Measurements from ENCODE around the gene UCN2. TPM values are rescaled to one million over a fixed set of nuclear protein-coding genes. Genes with fewer than 3 reads are reported as not detected.
A peak's percentile ranks its signal among the peaks of the same experiment; 100 is the strongest.

Gene UCN2
- total and polyA plus RNA-seq, 8 donors = 0.19 TPM; not detected in 7

DNA sequence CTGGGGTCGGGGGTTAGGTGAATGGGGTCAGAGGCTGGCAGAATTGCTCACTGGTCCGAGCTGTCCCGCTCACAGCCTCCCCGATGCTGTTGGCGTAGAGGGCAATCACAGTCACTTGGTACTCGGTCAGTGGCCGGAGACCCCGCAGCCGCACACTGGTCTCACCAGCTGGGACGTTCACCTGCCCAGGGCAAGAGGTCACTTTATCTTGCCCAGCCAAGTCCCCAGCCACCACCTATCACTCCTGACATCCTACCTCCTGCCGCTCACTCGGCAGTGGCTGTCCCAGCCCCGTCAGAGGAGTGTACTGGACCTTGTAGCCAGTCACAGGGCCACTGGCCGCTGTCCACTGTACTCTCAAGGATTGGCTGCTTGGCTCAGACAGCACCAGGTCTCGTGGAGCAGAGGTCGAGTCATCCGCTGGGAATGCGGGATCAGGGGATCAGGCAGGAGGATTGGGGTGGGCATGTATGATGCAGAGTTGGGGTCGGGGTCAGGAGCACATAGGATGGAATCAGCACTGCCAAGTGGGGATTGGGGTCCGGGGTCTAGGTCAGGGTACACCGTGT is 29.0 kb upstream of the UCN2 start:
- Histone ChIP-seq H3K36me3 (no peaks in the 10 kb centered on the region), H3K9me3 (no peaks in the 10 kb centered on the region), H3K4me1 (no peaks in the 10 kb centered on the region), H3K27me3 (no peaks in the 10 kb centered on the region), H3K4me3 (no peak overlapping the region), H3K27ac (no peak overlapping the region)
- DNase-seq (peak in 1 of 6 donors; percentile 54), FAIRE-seq (no peak), ATAC-seq (no peak)
- WGBS, 2 donors = 79 to 86% methylated on average over 21 of the region's 21 CpGs
- intact Hi-C loops (cut with DNase I) = no loop called here
- TF ChIP-seq, protein P1, sequence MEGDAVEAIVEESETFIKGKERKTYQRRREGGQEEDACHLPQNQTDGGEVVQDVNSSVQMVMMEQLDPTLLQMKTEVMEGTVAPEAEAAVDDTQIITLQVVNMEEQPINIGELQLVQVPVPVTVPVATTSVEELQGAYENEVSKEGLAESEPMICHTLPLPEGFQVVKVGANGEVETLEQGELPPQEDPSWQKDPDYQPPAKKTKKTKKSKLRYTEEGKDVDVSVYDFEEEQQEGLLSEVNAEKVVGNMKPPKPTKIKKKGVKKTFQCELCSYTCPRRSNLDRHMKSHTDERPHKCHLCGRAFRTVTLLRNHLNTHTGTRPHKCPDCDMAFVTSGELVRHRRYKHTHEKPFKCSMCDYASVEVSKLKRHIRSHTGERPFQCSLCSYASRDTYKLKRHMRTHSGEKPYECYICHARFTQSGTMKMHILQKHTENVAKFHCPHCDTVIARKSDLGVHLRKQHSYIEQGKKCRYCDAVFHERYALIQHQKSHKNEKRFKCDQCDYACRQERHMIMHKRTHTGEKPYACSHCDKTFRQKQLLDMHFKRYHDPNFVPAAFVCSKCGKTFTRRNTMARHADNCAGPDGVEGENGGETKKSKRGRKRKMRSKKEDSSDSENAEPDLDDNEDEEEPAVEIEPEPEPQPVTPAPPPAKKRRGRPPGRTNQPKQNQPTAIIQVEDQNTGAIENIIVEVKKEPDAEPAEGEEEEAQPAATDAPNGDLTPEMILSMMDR (IDR thresholded peaks at IDR 0.05) = no peak

DNA sequence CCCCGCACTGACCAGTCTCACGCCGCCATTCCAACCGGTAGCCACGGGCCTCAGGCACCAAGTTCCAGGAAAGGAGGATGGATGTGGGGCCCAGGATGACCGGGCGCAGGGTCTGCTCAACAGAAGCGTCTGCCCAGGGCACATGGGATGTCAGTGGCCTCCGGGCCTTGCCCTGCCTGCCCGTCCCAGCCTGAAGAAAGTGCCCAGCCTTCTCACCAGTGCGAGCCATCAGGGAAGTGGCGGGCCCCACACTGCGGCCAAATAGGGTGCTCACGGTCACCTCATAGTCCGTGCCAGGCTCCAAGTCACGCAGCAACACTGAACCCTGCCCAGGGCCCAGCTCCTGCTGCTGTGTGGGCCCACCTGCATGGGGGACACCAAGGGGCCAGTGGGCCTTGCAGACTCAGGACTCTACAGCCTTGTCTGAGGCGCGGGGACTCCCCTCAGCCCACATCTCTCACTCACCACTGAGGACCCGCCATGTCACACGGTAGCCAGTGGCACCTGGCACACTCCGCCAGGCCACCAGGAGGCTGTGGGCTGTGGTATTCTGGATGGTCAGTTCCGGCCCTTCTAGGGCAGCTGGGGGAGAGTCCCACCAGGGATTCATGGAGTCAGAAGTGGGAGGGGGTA is 28.4 kb upstream of the UCN2 start:
- ATAC-seq (no peak), DNase-seq (peak in 1 of 6 donors; percentile 50), FAIRE-seq (no peak)
- Histone ChIP-seq H3K36me3 (no peaks in the 10 kb centered on the region), H3K27me3 (no peaks in the 10 kb centered on the region), H3K4me3 (no peak overlapping the region), H3K27ac (no peak overlapping the region), H3K9me3 (no peaks in the 10 kb centered on the region), H3K4me1 (no peaks in the 10 kb centered on the region)
- TF ChIP-seq, protein P1 (IDR thresholded peaks at IDR 0.05) = no peak
- intact Hi-C loops (cut with DNase I) = no loop called here
- WGBS, 2 donors = 84 to 87% methylated on average over 22 of the region's 22 CpGs

DNA sequence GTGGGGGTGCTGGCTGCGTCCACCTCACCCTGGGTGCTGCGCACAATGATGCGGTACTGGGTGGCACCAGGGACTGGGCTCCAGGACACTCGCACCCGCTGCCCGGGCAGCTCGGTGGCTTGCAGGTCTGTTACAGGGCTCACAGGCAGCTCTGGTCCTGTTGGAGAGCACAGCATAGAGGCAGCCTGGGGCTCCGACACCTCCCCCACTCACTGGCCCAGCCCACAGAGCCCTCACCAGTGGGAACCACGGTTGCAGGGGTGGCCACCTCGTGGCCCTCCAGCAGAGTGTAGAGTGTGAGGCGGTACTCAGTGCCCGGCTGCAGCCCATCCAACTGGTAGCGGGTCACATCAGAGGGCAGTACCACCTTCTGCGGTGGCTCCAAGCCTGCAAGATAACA is 27.9 kb upstream of the UCN2 start:
- intact Hi-C loops (cut with DNase I) = no loop called here
- H3K9me3 ChIP-seq = no peaks in the 10 kb centered on the region
- ATAC-seq = no peak
- no peaks in the 10 kb centered on the region for H3K4me1 ChIP-seq
- TF ChIP-seq, protein P1 (IDR thresholded peaks at IDR 0.05) = no peak
- no peak overlapping the region for H3K4me3 ChIP-seq
- no peaks in the 10 kb centered on the region for H3K27me3 ChIP-seq
- DNase-seq = no peak
- FAIRE-seq = no peak
- H3K36me3 ChIP-seq = no peaks in the 10 kb centered on the region
- WGBS, 2 donors = 80 to 88% methylated on average over 13 to 14 of the region's 14 CpGs
- no peak overlapping the region for H3K27ac ChIP-seq

DNA sequence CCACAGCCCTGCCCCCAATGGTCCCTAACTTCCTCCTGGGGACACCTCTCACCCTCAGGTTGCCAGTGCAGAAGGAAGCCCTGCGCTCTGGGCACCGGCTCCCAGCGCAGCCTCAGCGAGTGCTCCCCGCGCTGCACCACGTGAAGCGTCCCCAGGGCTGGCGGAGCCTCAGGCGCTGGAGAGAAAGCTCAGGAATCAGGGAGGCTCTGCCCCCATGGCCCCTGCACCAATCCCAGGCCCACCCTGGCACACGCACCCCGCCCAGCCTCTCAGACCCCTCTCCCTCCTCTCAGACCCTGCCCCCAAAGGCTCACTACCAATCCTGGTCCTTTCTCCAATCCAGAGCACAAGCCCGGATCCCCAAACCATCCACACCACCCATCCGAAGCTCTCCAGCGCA is 24.6 kb upstream of the UCN2 start:
- no peak overlapping the region for H3K27ac ChIP-seq
- intact Hi-C loops (cut with DNase I) = no loop called here
- no peaks in the 10 kb centered on the region for H3K4me1 ChIP-seq
- no peaks in the 10 kb centered on the region for H3K36me3 ChIP-seq
- DNase-seq (no peak), ATAC-seq (no peak), FAIRE-seq (no peak)
- no peaks in the 10 kb centered on the region for H3K9me3 ChIP-seq
- H3K27me3 ChIP-seq = no peaks in the 10 kb centered on the region
- H3K4me3 ChIP-seq = no peak overlapping the region
- WGBS, 2 donors = 52 to 53% methylated on average over 15 of the region's 15 CpGs
- TF ChIP-seq, protein P1 (IDR thresholded peaks at IDR 0.05) = no peak

DNA sequence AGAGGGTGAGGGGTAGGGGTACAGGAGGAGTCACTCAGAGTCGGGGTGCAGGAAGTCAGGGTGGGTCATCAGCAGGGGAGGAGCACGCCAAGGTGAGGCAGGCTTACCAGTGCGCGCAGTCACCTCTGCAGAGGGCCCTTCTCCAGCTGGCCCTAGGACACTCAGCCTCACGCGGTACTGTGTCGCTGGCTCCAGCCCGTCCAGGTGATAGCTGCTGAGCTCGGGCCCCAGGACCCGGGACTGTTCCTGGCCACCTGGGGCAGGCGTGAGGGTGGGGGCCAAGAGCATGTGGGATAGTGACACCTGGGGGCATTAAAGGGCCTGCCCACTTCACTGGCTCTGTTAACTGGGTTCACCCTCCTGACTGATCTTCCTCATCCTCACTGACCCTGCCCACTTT is 24.1 kb upstream of the UCN2 start:
- Histone ChIP-seq H3K4me3 (no peak overlapping the region), H3K36me3 (no peaks in the 10 kb centered on the region), H3K27me3 (no peaks in the 10 kb centered on the region), H3K4me1 (no peaks in the 10 kb centered on the region), H3K9me3 (no peaks in the 10 kb centered on the region), H3K27ac (no peak overlapping the region)
- WGBS, 2 donors = 66 to 69% methylated on average over 10 to 11 of the region's 11 CpGs
- FAIRE-seq (no peak), ATAC-seq (no peak), DNase-seq (no peak)
- intact Hi-C loops (cut with DNase I) = no loop called here
- TF ChIP-seq, protein P1 (IDR thresholded peaks at IDR 0.05) = no peak
